ENCODE data around the gene CDK1. TPM values are rescaled to one million over a fixed set of nuclear protein-coding genes. Genes with fewer than 3 reads are reported as not detected.

The CDK1 gene
- total and polyA plus RNA-seq, 10 of the 15 experiments (the other 5 are each of a cell fraction or from before 2014, with no cell fraction given), result 81.5 to 361 (median 133) TPM

- Histone ChIP-seq H3K9me3 (replicated peaks; ENCODE audit: control insufficient read depth, insufficient read depth, low read length) (no peaks in the 10 kb centered on the region), H3K79me2 (ENCODE audit: control insufficient read depth, insufficient read depth, low read length) (no peaks in the 10 kb centered on the region), H3K4me3 (no peak overlapping the region), H3K36me3 (ENCODE audit: control insufficient read depth in 2 of 2, insufficient read depth in 2 of 2, low read length in 1 of 2) (no peaks in the 10 kb centered on the region), H2AFZ (ENCODE audit: control insufficient read depth, low read depth, low read length) (no peak overlapping the region), H3K9ac (ENCODE audit: control insufficient read depth, insufficient read depth, low read length) (no peak overlapping the region), H3K4me1 (ENCODE audit: control insufficient read depth, insufficient read depth, low read length) (no peaks in the 10 kb centered on the region), H3K27me3 (replicated peaks in 1 of 2; ENCODE audit: control insufficient read depth in 2 of 2, insufficient read depth in 2 of 2, low read length in 1 of 2) (no peaks in the 10 kb centered on the region; a peak in 1 of 4 replicates), H4K20me1 (ENCODE audit: control insufficient read depth, insufficient read depth) (no peaks in the 10 kb centered on the region), H3K27ac (ENCODE audit: control insufficient read depth, insufficient read depth) (no peak overlapping the region), H3K4me2 (ENCODE audit: control insufficient read depth, insufficient read depth) (no peak overlapping the region)
- ChIA-PET CTCF (no interaction called here), SMC1A (ENCODE audit: uncharacterized antibody, unreplicated experiment) (no interaction called here), POLR2A (no interaction called here), RAD21 (ENCODE audit: unreplicated experiment) (no interaction called here)
- in situ Hi-C loops (cut with MboI) (no loop called here), intact Hi-C loops (cut with micrococcal nuclease; ENCODE audit: unreplicated experiment) (no loop called here)
- TF ChIP-seq ZZZ3 (IDR thresholded peaks at IDR 0.05; ENCODE audit: control insufficient read depth, insufficient read length, low read depth) (no peak), CBX3 (IDR thresholded peaks at IDR 0.05; ENCODE audit: borderline replicate concordance, low read depth) (no peak), TAF1 (IDR thresholded peaks at IDR 0.05; ENCODE audit: borderline replicate concordance, low read depth, low read length) (no peak), TBL1XR1 (IDR thresholded peaks at IDR 0.05; ENCODE audit: low read depth, low read length) (no peak), PRDM15 (CRISPR knock-in tag; IDR thresholded peaks at IDR 0.05) (no peak), POLR2AphosphoS5 (IDR thresholded peaks at IDR 0.05; ENCODE audit: low read length) (no peak), DPF2 (IDR thresholded peaks at IDR 0.05) (no peak), FOXK2 (IDR thresholded peaks at IDR 0.05) (no peak), SREBF1 (IDR thresholded peaks at IDR 0.05; ENCODE audit: low read length) (no peak), SIN3A (IDR thresholded peaks at IDR 0.05; ENCODE audit: low read depth, low read length) (no peak), ZNF384 (IDR thresholded peaks at IDR 0.05; ENCODE audit: borderline replicate concordance, low read depth, low read length) (no peak), POLR2AphosphoS2 (IDR thresholded peaks at IDR 0.05; ENCODE audit: low read depth, low read length) (no peak)
- TF ChIP-seq, protein P1, sequence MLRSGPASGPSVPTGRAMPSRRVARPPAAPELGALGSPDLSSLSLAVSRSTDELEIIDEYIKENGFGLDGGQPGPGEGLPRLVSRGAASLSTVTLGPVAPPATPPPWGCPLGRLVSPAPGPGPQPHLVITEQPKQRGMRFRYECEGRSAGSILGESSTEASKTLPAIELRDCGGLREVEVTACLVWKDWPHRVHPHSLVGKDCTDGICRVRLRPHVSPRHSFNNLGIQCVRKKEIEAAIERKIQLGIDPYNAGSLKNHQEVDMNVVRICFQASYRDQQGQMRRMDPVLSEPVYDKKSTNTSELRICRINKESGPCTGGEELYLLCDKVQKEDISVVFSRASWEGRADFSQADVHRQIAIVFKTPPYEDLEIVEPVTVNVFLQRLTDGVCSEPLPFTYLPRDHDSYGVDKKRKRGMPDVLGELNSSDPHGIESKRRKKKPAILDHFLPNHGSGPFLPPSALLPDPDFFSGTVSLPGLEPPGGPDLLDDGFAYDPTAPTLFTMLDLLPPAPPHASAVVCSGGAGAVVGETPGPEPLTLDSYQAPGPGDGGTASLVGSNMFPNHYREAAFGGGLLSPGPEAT (IDR thresholded peaks at IDR 0.05; ENCODE audit: low read depth), result no peak
- no peak for FAIRE-seq
- no TSS peak for BruUV-seq (replicated peaks)
- no peak for DNase-seq (ENCODE audit: low read depth, low spot score)
- 29% methylated on average over 5 of the region's 5 CpGs for WGBS (ENCODE audit: insufficient coverage, insufficient replicate concordance, low lambda C conversion rate, missing lambda C conversion rate)
- no peak for ATAC-seq
These were observed 49.7 kb downstream of the CDK1 start for GRCh38 chr10:60827791-60828488.

All from GM12878 (cell line).